ENCODE data around the gene TOX3. TPM values are rescaled to one million over a fixed set of nuclear protein-coding genes. Genes with fewer than 3 reads are reported as not detected.

Gene TOX3
- total and polyA plus RNA-seq, 2 of the 13 experiments (the other 11 are each of a cell fraction or from before 2014, with no cell fraction given): 14.5 to 98.6 TPM

DNA sequence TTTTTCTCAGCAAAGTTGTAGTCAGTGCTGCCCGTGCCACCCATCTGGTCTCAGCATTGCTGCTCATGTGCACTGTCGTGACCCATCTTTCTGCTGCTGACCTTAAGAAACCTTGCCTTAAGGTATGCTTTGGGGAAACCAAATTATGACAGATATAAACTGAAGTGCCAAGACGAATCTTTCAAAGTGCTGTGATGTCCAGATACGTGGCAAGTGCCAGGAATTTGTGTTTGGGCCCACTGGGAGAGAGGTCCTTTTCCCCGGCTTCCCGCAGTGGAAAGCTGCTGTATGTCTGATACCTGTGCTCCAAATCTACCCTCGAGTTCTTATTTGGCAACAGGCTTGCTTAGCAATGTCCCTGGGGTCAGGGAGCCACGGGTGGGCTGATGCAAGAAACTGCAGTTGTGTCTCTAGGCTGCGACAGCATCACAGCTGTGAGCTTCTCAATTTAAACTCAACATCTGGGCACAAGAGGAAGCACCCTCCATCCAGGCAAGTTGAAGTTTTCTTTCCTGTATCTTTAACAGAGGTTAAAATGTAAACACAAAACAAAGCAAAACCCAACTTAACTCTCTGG is 30.3 kb upstream of the TOX3 start (continued):
- TF ChIP-seq GATAD2A (CRISPR knock-in tag; IDR thresholded peaks at IDR 0.05) (peak; percentile 84), NCOR1 (IDR thresholded peaks at IDR 0.05; ENCODE audit: borderline replicate concordance, low read length) (no peak), ZBTB21 (CRISPR knock-in tag; IDR thresholded peaks at IDR 0.05) (no peak), CEBPB (IDR thresholded peaks at IDR 0.05; ENCODE audit: borderline replicate concordance, low read depth, low read length) (peak; percentile 6; the same call in 1 of the 2 replicates), ZNF430 (CRISPR knock-in tag; IDR thresholded peaks at IDR 0.05) (no peak), NR1H2 (CRISPR knock-in tag; IDR thresholded peaks at IDR 0.05; ENCODE audit: borderline replicate concordance, low read depth) (no peak), GFI1 (CRISPR knock-in tag; IDR thresholded peaks at IDR 0.05; ENCODE audit: borderline replicate concordance) (no peak), ZNF782 (CRISPR knock-in tag; IDR thresholded peaks at IDR 0.05; ENCODE audit: borderline replicate concordance) (0 out of 2 replicates have a peak, but pooled peaks have one; percentile 44), NCOA2 (CRISPR knock-in tag; IDR thresholded peaks at IDR 0.05) (peak; percentile 18; the same call in 1 of the 2 replicates)
- TF ChIP-seq, protein P1, sequence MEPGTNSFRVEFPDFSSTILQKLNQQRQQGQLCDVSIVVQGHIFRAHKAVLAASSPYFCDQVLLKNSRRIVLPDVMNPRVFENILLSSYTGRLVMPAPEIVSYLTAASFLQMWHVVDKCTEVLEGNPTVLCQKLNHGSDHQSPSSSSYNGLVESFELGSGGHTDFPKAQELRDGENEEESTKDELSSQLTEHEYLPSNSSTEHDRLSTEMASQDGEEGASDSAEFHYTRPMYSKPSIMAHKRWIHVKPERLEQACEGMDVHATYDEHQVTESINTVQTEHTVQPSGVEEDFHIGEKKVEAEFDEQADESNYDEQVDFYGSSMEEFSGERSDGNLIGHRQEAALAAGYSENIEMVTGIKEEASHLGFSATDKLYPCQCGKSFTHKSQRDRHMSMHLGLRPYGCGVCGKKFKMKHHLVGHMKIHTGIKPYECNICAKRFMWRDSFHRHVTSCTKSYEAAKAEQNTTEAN (CRISPR knock-in tag; conservative IDR thresholded peaks at IDR 0.05): no peak
- TF ChIP-seq, protein P2, sequence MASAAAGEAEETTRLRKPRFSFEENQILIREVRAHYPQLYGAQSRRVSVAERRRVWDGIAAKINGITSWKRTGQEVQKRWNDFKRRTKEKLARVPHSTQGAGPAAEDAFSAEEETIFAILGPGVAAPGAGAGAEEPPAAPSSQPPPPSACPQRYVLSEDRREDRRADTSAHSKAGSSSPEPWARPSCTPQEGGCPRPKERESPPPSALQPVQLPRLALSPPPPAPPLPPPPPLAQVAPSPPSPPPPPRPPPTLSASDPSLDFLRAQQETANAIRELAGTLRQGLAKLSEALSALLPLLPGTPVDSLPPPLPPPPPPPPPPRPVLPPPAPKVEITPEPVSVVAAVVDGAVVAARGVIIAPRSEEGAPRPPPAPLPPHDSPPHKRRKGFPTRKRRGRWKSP (CRISPR knock-in tag; IDR thresholded peaks at IDR 0.05): no peak
- TF ChIP-seq, protein P3, sequence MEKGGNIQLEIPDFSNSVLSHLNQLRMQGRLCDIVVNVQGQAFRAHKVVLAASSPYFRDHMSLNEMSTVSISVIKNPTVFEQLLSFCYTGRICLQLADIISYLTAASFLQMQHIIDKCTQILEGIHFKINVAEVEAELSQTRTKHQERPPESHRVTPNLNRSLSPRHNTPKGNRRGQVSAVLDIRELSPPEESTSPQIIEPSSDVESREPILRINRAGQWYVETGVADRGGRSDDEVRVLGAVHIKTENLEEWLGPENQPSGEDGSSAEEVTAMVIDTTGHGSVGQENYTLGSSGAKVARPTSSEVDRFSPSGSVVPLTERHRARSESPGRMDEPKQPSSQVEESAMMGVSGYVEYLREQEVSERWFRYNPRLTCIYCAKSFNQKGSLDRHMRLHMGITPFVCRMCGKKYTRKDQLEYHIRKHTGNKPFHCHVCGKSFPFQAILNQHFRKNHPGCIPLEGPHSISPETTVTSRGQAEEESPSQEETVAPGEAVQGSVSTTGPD (CRISPR knock-in tag; IDR thresholded peaks at IDR 0.05): no peak
- TF ChIP-seq, protein P4, sequence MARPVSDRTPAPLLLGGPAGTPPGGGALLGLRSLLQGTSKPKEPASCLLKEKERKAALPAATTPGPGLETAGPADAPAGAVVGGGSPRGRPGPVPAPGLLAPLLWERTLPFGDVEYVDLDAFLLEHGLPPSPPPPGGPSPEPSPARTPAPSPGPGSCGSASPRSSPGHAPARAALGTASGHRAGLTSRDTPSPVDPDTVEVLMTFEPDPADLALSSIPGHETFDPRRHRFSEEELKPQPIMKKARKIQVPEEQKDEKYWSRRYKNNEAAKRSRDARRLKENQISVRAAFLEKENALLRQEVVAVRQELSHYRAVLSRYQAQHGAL (CRISPR knock-in tag; IDR thresholded peaks at IDR 0.05; ENCODE audit: not compliant biosample characterization): no peak
- TF ChIP-seq, protein P5, sequence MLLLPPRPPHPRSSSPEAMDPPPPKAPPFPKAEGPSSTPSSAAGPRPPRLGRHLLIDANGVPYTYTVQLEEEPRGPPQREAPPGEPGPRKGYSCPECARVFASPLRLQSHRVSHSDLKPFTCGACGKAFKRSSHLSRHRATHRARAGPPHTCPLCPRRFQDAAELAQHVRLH (CRISPR knock-in tag; IDR thresholded peaks at IDR 0.05; ENCODE audit: borderline replicate concordance, low read depth): no peak
- TF ChIP-seq, protein P6, sequence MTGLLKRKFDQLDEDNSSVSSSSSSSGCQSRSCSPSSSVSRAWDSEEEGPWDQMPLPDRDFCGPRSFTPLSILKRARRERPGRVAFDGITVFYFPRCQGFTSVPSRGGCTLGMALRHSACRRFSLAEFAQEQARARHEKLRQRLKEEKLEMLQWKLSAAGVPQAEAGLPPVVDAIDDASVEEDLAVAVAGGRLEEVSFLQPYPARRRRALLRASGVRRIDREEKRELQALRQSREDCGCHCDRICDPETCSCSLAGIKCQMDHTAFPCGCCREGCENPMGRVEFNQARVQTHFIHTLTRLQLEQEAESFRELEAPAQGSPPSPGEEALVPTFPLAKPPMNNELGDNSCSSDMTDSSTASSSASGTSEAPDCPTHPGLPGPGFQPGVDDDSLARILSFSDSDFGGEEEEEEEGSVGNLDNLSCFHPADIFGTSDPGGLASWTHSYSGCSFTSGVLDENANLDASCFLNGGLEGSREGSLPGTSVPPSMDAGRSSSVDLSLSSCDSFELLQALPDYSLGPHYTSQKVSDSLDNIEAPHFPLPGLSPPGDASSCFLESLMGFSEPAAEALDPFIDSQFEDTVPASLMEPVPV (CRISPR knock-in tag; IDR thresholded peaks at IDR 0.05): 0 out of 2 replicates have a peak, but pooled peaks have one; percentile 56
- TF ChIP-seq, protein P7, sequence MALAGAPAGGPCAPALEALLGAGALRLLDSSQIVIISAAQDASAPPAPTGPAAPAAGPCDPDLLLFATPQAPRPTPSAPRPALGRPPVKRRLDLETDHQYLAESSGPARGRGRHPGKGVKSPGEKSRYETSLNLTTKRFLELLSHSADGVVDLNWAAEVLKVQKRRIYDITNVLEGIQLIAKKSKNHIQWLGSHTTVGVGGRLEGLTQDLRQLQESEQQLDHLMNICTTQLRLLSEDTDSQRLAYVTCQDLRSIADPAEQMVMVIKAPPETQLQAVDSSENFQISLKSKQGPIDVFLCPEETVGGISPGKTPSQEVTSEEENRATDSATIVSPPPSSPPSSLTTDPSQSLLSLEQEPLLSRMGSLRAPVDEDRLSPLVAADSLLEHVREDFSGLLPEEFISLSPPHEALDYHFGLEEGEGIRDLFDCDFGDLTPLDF (CRISPR knock-in tag; IDR thresholded peaks at IDR 0.05): no peak
